Measurements from ENCODE around the gene KCNG2.

Gene KCNG2

GRCh38 chr18:79941473-79942119 lies 143.9 kb downstream of the KCNG2 start:
- Histone ChIP-seq H3K4me1 (ENCODE audit: control insufficient read depth, insufficient read depth, low read length, poor library complexity, severe bottlenecking) (no peaks in the 10 kb centered on the region), H3K27ac (ENCODE audit: low read depth, low read length, severe bottlenecking) (no peak overlapping the region), H3K36me3 (ENCODE audit: control insufficient read depth, insufficient read depth, low read length) (peaks cover 51% of the 10 kb centered on the region), H3K4me3 (ENCODE audit: extremely low read depth, insufficient read depth, low read length, poor library complexity, severe bottlenecking) (no peak overlapping the region), H3K9me3 (ENCODE audit: control insufficient read depth, low read length) (peaks cover 4% of the 10 kb centered on the region)
- 93% methylated on average over 11 to 16 of the region's 16 CpGs for WGBS, 2 experiments (ENCODE audit: insufficient coverage in 2 of 2)

- H3K9me3 ChIP-seq (ENCODE audit: control insufficient read depth, low read length): peaks cover 4% of the 10 kb centered on the region
- no peak overlapping the region for H3K27ac ChIP-seq (ENCODE audit: low read depth, low read length, severe bottlenecking)
- H3K4me3 ChIP-seq (ENCODE audit: extremely low read depth, insufficient read depth, low read length, poor library complexity, severe bottlenecking): no peak overlapping the region
- H3K4me1 ChIP-seq (ENCODE audit: control insufficient read depth, insufficient read depth, low read length, poor library complexity, severe bottlenecking): no peaks in the 10 kb centered on the region
- peaks cover 52% of the 10 kb centered on the region for H3K36me3 ChIP-seq (ENCODE audit: control insufficient read depth, insufficient read depth, low read length)
- 88 to 99% methylated on average over 6 to 7 of the region's 7 CpGs for WGBS, 2 experiments (ENCODE audit: insufficient coverage in 2 of 2)
Observed at GRCh38 chr18:79942211-79942610, 144.5 kb downstream of the KCNG2 start.

- 93 to 94% methylated on average over 28 to 30 of the region's 31 CpGs for WGBS, 2 experiments (ENCODE audit: insufficient coverage in 2 of 2)
- Histone ChIP-seq H3K27ac (ENCODE audit: low read depth, low read length, severe bottlenecking) (no peak overlapping the region), H3K4me3 (ENCODE audit: extremely low read depth, insufficient read depth, low read length, poor library complexity, severe bottlenecking) (no peak overlapping the region), H3K4me1 (ENCODE audit: control insufficient read depth, insufficient read depth, low read length, poor library complexity, severe bottlenecking) (no peaks in the 10 kb centered on the region), H3K36me3 (ENCODE audit: control insufficient read depth, insufficient read depth, low read length) (peaks cover 48% of the 10 kb centered on the region), H3K9me3 (ENCODE audit: control insufficient read depth, low read length) (no peaks in the 10 kb centered on the region)
Observed at GRCh38 chr18:79942786-79943607, 145.3 kb downstream of the KCNG2 start.

- H3K9me3 ChIP-seq (ENCODE audit: control insufficient read depth, low read length): no peaks in the 10 kb centered on the region
Observed at GRCh38 chr18:79943608-79944125, 145.9 kb downstream of the KCNG2 start.

GRCh38 chr18:79944126-79944731 lies 146.5 kb downstream of the KCNG2 start:
- Histone ChIP-seq H3K36me3 (ENCODE audit: control insufficient read depth, insufficient read depth, low read length) (peaks cover 49% of the 10 kb centered on the region), H3K9me3 (ENCODE audit: control insufficient read depth, low read length) (no peaks in the 10 kb centered on the region), H3K27ac (ENCODE audit: low read depth, low read length, severe bottlenecking) (no peak overlapping the region), H3K4me1 (ENCODE audit: control insufficient read depth, insufficient read depth, low read length, poor library complexity, severe bottlenecking) (peaks cover 5% of the 10 kb centered on the region), H3K4me3 (ENCODE audit: extremely low read depth, insufficient read depth, low read length, poor library complexity, severe bottlenecking) (no peak overlapping the region)
- WGBS, 2 experiments (ENCODE audit: insufficient coverage in 2 of 2): 79 to 86% methylated on average over 9 to 10 of the region's 11 CpGs

More at GRCh38 chr18:79943608-79944125, 145.9 kb downstream of the KCNG2 start:
- 92 to 97% methylated on average over 9 to 12 of the region's 20 CpGs for WGBS, 2 experiments (ENCODE audit: insufficient coverage in 2 of 2)
- H3K4me1 ChIP-seq (ENCODE audit: control insufficient read depth, insufficient read depth, low read length, poor library complexity, severe bottlenecking): peaks cover 2% of the 10 kb centered on the region
- H3K36me3 ChIP-seq (ENCODE audit: control insufficient read depth, insufficient read depth, low read length): peaks cover 45% of the 10 kb centered on the region
- no peak overlapping the region for H3K27ac ChIP-seq (ENCODE audit: low read depth, low read length, severe bottlenecking)
- H3K4me3 ChIP-seq (ENCODE audit: extremely low read depth, insufficient read depth, low read length, poor library complexity, severe bottlenecking): no peak overlapping the region

- Histone ChIP-seq H3K9me3 (ENCODE audit: control insufficient read depth, low read length) (no peaks in the 10 kb centered on the region), H3K4me3 (ENCODE audit: extremely low read depth, insufficient read depth, low read length, poor library complexity, severe bottlenecking) (no peak overlapping the region), H3K4me1 (ENCODE audit: control insufficient read depth, insufficient read depth, low read length, poor library complexity, severe bottlenecking) (peaks cover 5% of the 10 kb centered on the region), H3K27ac (ENCODE audit: low read depth, low read length, severe bottlenecking) (no peak overlapping the region), H3K36me3 (ENCODE audit: control insufficient read depth, insufficient read depth, low read length) (peaks cover 52% of the 10 kb centered on the region)
- no CpG with 5 or more reads among the region's 3 CpGs for WGBS, 2 experiments (ENCODE audit: insufficient coverage in 2 of 2)
Observed at GRCh38 chr18:79944746-79945117, 147.0 kb downstream of the KCNG2 start.

GRCh38 chr18:79945118-79946042 lies 147.6 kb downstream of the KCNG2 start:
- H3K4me1 ChIP-seq (ENCODE audit: control insufficient read depth, insufficient read depth, low read length, poor library complexity, severe bottlenecking): peaks cover 5% of the 10 kb centered on the region
- no peak overlapping the region for H3K4me3 ChIP-seq (ENCODE audit: extremely low read depth, insufficient read depth, low read length, poor library complexity, severe bottlenecking)
- 79 to 81% methylated on average over 15 to 17 of the region's 17 CpGs for WGBS, 2 experiments (ENCODE audit: insufficient coverage in 2 of 2)
- peaks cover 49% of the 10 kb centered on the region for H3K36me3 ChIP-seq (ENCODE audit: control insufficient read depth, insufficient read depth, low read length)
- H3K9me3 ChIP-seq (ENCODE audit: control insufficient read depth, low read length): no peaks in the 10 kb centered on the region
- no peak overlapping the region for H3K27ac ChIP-seq (ENCODE audit: low read depth, low read length, severe bottlenecking)

- no peak overlapping the region for H3K4me3 ChIP-seq (ENCODE audit: extremely low read depth, insufficient read depth, low read length, poor library complexity, severe bottlenecking)
- peaks cover 5% of the 10 kb centered on the region for H3K4me1 ChIP-seq (ENCODE audit: control insufficient read depth, insufficient read depth, low read length, poor library complexity, severe bottlenecking)
- H3K27ac ChIP-seq (ENCODE audit: low read depth, low read length, severe bottlenecking): no peak overlapping the region
- H3K36me3 ChIP-seq (ENCODE audit: control insufficient read depth, insufficient read depth, low read length): peaks cover 31% of the 10 kb centered on the region
- no peaks in the 10 kb centered on the region for H3K9me3 ChIP-seq (ENCODE audit: control insufficient read depth, low read length)
- 100% methylated on average over 5 of the region's 14 CpGs; no CpG with 5 or more reads in 1 of the 2 experiments for WGBS, 2 experiments (ENCODE audit: insufficient coverage in 2 of 2)
Observed at GRCh38 chr18:79947054-79947755, 149.5 kb downstream of the KCNG2 start.

GRCh38 chr18:79947881-79948610 lies 150.3 kb downstream of the KCNG2 start:
- peaks cover 7% of the 10 kb centered on the region for H3K4me1 ChIP-seq (ENCODE audit: control insufficient read depth, insufficient read depth, low read length, poor library complexity, severe bottlenecking)
- WGBS, 2 experiments (ENCODE audit: insufficient coverage in 2 of 2): 96 to 98% methylated on average over 8 to 10 of the region's 15 CpGs
- peaks cover 23% of the 10 kb centered on the region for H3K36me3 ChIP-seq (ENCODE audit: control insufficient read depth, insufficient read depth, low read length)
- no peak overlapping the region for H3K4me3 ChIP-seq (ENCODE audit: extremely low read depth, insufficient read depth, low read length, poor library complexity, severe bottlenecking)
- no peak overlapping the region for H3K27ac ChIP-seq (ENCODE audit: low read depth, low read length, severe bottlenecking)
- no peaks in the 10 kb centered on the region for H3K9me3 ChIP-seq (ENCODE audit: control insufficient read depth, low read length)

Data from mesodermal cell (in vitro differentiated cells).